H9 (cell line): ENCODE data around the gene LRP1B. TPM values are rescaled to one million over a fixed set of nuclear protein-coding genes. Genes with fewer than 3 reads are reported as not detected.

Experiments used
- DNase-seq: peaks from one replicate; pipeline ENCODE4 v3.0.0-alpha.2; 2017
- H2AFZ ChIP-seq: one replicate; pipeline ENCODE4 v1.6.1; 2013; ENCODE audit warnings: mild to moderate bottlenecking, low read length, control low read depth, moderate library complexity
- H2AK5ac ChIP-seq: 2 replicates; pipeline ENCODE4 v1.6.1; 2013; ENCODE audit warnings: low read length, control low read depth, mixed read lengths; ENCODE audit not compliant: insufficient read length
- H2BK120ac ChIP-seq: one replicate; pipeline ENCODE4 v1.6.1; 2013; ENCODE audit warnings: low read depth, mild to moderate bottlenecking, low read length, control low read depth, inconsistent platforms; ENCODE audit not compliant: poor library complexity, severe bottlenecking
- H2BK12ac ChIP-seq: 2 replicates; pipeline ENCODE4 v1.6.1; 2013; ENCODE audit warnings: low read length, control low read depth, mixed read lengths, low read depth; ENCODE audit not compliant: insufficient read length
- H2BK15ac ChIP-seq: 2 replicates; pipeline ENCODE4 v1.6.1; 2013; ENCODE audit warnings: low read depth, low read length, control low read depth
- H2BK20ac ChIP-seq: one replicate; pipeline ENCODE4 v1.6.1; 2013; ENCODE audit warnings: low read depth, mild to moderate bottlenecking, low read length, control low read depth, inconsistent platforms; ENCODE audit not compliant: poor library complexity, severe bottlenecking
- H2BK5ac ChIP-seq: 2 replicates; pipeline ENCODE4 v1.6.1; 2013; ENCODE audit warnings: low read length, control low read depth, mixed read lengths; ENCODE audit not compliant: insufficient read length
- H3K14ac ChIP-seq: 2 replicates; pipeline ENCODE4 v1.6.1; 2013; ENCODE audit warnings: low read length, control low read depth; ENCODE audit not compliant: insufficient read depth
- H3K18ac ChIP-seq: 2 replicates; pipeline ENCODE4 v1.6.1; 2013; ENCODE audit warnings: low read depth, mild to moderate bottlenecking, mixed read lengths, low read length, control low read depth; ENCODE audit not compliant: insufficient read length
- H3K23ac ChIP-seq: 2 replicates; pipeline ENCODE4 v1.6.1; 2013; ENCODE audit warnings: low read length, control low read depth, mixed read lengths, low read depth; ENCODE audit not compliant: insufficient read length
- H3K23me2 ChIP-seq: 2 replicates; pipeline ENCODE4 v1.6.1; 2013; ENCODE audit warnings: low read depth, mild to moderate bottlenecking, mixed read lengths, low read length, control low read depth; ENCODE audit not compliant: insufficient read length, poor library complexity, severe bottlenecking
- H3K27ac ChIP-seq: 2 replicates; pipeline ENCODE4 v1.5.1; 2013; ENCODE audit warnings: low read length, control low read depth, mixed read lengths, low read depth; ENCODE audit not compliant: insufficient read length
- H3K27me3 ChIP-seq: 2 replicates; pipeline ENCODE4 v1.6.1; 2013; ENCODE audit warnings: low read length, control low read depth, inconsistent platforms; ENCODE audit not compliant: insufficient read depth
- H3K4ac ChIP-seq: 2 replicates; pipeline ENCODE4 v1.6.1; 2013; ENCODE audit warnings: low read depth, mild to moderate bottlenecking, control low read depth, inconsistent platforms, low read length, moderate library complexity
- H3K4me1 ChIP-seq: 2 replicates; pipeline ENCODE4 v1.6.1; 2013; ENCODE audit warnings: low read length, control low read depth, inconsistent platforms; ENCODE audit not compliant: insufficient read depth
- H3K4me2 ChIP-seq: 2 replicates; pipeline ENCODE4 v1.6.1; 2013; ENCODE audit warnings: low read length, control low read depth, mixed read lengths; ENCODE audit not compliant: insufficient read length, insufficient read depth
- H3K56ac ChIP-seq: 2 replicates; pipeline ENCODE4 v1.6.1; 2013; ENCODE audit warnings: low read depth, mild to moderate bottlenecking, mixed read lengths, low read length, control low read depth; ENCODE audit not compliant: insufficient read length
- H3K79me1 ChIP-seq: 2 replicates; pipeline ENCODE4 v1.6.1; 2013; ENCODE audit warnings: low read depth, mild to moderate bottlenecking, moderate library complexity, low read length, control low read depth, inconsistent platforms; ENCODE audit not compliant: insufficient read depth, poor library complexity, severe bottlenecking
- H3K79me2 ChIP-seq: 2 replicates; pipeline ENCODE4 v1.6.1; 2013; ENCODE audit warnings: low read length, control low read depth, inconsistent platforms; ENCODE audit not compliant: insufficient read depth
- H3K9ac ChIP-seq: 2 replicates; pipeline ENCODE4 v1.6.1; 2013; ENCODE audit warnings: low read length, control low read depth, mixed read lengths; ENCODE audit not compliant: insufficient read length; ENCODE audit errors: extremely low read depth
- H3K9me3 ChIP-seq: one replicate; pipeline ENCODE4 v1.6.1; 2013; ENCODE audit warnings: low read depth, low read length, inconsistent platforms; ENCODE audit not compliant: control insufficient read depth
- H3T11ph ChIP-seq: one replicate; pipeline ENCODE4 v1.6.1; 2013; ENCODE audit warnings: mild to moderate bottlenecking, low read length, control low read depth, inconsistent platforms
- H4K20me1 ChIP-seq: one replicate; pipeline ENCODE4 v1.6.1; 2013; ENCODE audit not compliant: control insufficient read depth, insufficient read length, insufficient read depth
- H4K5ac ChIP-seq: 2 replicates; pipeline ENCODE4 v1.6.1; 2013; ENCODE audit warnings: low read depth, mild to moderate bottlenecking, mixed read lengths, low read length, control low read depth; ENCODE audit not compliant: insufficient read length
- H4K8ac ChIP-seq: replicated peaks from 2 replicates; pipeline ENCODE4 v1.6.1; 2013; ENCODE audit warnings: low read length, control low read depth, mixed read lengths, low read depth; ENCODE audit not compliant: insufficient read length
- H4K91ac ChIP-seq: 2 replicates; pipeline ENCODE4 v1.6.1; 2013; ENCODE audit warnings: low read depth, mild to moderate bottlenecking, moderate library complexity, mixed read lengths, low read length, control low read depth; ENCODE audit not compliant: insufficient read length
- H3K27ac Mint-ChIP-seq, 3 experiments: 2 replicates in 2 of 3; 3 replicates in 1 of 3; pipeline ENCODE4 v1.8.0; 2020 to 2021; ENCODE audit warnings: mixed read lengths in 3 of 3, mild to moderate bottlenecking in 1 of 3, moderate library complexity in 1 of 3
- H3K27me3 Mint-ChIP-seq: 2 replicates; pipeline ENCODE4 v1.8.0; 2021; ENCODE audit warnings: low read depth, mild to moderate bottlenecking, moderate library complexity, mixed read lengths
- H3K36me3 Mint-ChIP-seq, 3 experiments: 2 replicates in 2 of 3; 3 replicates in 1 of 3; pipeline ENCODE4 v1.8.0; 2020 to 2021; ENCODE audit warnings: low read depth in 3 of 3, mixed read lengths in 3 of 3; ENCODE audit not compliant: insufficient read depth in 1 of 3
- H3K4me1 Mint-ChIP-seq, 2 experiments: 2 replicates each; pipeline ENCODE4 v1.8.0; 2020; ENCODE audit warnings: mixed read lengths in 2 of 2
- H3K4me3 Mint-ChIP-seq, 2 experiments: 2 replicates in 1 of 2; 3 replicates in 1 of 2; pipeline ENCODE4 v1.8.0; 2020 to 2021; ENCODE audit warnings: mild to moderate bottlenecking in 2 of 2, mixed read lengths in 2 of 2, moderate library complexity in 1 of 2
- H3K9me3 Mint-ChIP-seq, 2 experiments: 2 replicates in 1 of 2; 3 replicates in 1 of 2; pipeline ENCODE4 v1.8.0; 2020; ENCODE audit warnings: mild to moderate bottlenecking in 2 of 2, mixed read lengths in 2 of 2, moderate library complexity in 1 of 2
- WGBS: extraction: QIAGEN DNeasy Blood & Tissue Kit; methylation state at CpG from one replicate; pipeline ENCODE4 v1.1.7; 2013; ENCODE audit warnings: missing lambda C conversion rate, low lambda C conversion rate, mixed read lengths; ENCODE audit not compliant: insufficient read length; ENCODE audit errors: extremely low coverage; 5-methylcytosine and 5-hydroxymethylcytosine counted together
- total RNA-seq: library from RNA; stranded (reverse); gene quantifications from 2 replicates; pipeline ENCODE4 v1.2.1, GENCODE V29; 2021
- TF ChIP-seq, protein P1 (sequence below): fragments of 200-600 bp; sonication (generic); conservative IDR thresholded peaks from 3 replicates; pipeline ENCODE4 v1.8.0; 2021; ENCODE audit warnings: antibody characterized with exemption, mild to moderate bottlenecking

The LRP1B gene
- total RNA-seq, 1 experiment from 2014 or later = not detected

DNA sequence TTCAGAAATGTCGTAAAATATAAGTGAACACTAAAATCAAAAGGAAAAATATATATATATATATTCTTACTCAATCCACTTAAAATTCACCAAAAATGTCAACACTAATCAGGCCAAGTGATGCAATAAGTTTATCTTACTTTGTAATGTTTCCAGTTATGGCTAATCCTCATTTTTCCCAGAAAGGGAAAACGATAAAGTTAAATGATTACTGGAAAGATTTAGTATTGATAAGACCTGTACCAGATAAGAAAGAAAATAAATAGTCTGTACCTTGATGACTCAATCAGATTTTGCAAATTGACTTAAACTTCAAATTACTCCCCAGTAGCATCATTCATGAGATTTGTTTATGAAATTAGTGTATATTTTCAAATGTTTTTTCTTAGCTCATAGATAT, 407.0 kb downstream of the LRP1B start:
- TF ChIP-seq, protein P1, sequence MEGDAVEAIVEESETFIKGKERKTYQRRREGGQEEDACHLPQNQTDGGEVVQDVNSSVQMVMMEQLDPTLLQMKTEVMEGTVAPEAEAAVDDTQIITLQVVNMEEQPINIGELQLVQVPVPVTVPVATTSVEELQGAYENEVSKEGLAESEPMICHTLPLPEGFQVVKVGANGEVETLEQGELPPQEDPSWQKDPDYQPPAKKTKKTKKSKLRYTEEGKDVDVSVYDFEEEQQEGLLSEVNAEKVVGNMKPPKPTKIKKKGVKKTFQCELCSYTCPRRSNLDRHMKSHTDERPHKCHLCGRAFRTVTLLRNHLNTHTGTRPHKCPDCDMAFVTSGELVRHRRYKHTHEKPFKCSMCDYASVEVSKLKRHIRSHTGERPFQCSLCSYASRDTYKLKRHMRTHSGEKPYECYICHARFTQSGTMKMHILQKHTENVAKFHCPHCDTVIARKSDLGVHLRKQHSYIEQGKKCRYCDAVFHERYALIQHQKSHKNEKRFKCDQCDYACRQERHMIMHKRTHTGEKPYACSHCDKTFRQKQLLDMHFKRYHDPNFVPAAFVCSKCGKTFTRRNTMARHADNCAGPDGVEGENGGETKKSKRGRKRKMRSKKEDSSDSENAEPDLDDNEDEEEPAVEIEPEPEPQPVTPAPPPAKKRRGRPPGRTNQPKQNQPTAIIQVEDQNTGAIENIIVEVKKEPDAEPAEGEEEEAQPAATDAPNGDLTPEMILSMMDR = no peak
- no peaks in the 10 kb centered on the region; a peak in 1 of 5 replicates for H3K9me3 Mint-ChIP-seq
- Histone ChIP-seq H4K5ac (no peak overlapping the region), H3K79me2 (no peaks in the 10 kb centered on the region), H2BK120ac (no peak overlapping the region), H3K4ac (no peak overlapping the region), H3K27me3 (no peaks in the 10 kb centered on the region), H4K8ac (no peak overlapping the region), H2BK20ac (no peak overlapping the region), H4K20me1 (no peaks in the 10 kb centered on the region), H2BK12ac (no peak overlapping the region), H3K23ac (no peak overlapping the region), H3K14ac (no peak overlapping the region), H3K23me2 (no peaks in the 10 kb centered on the region), H3K18ac (no peak overlapping the region), H2AFZ (no peak overlapping the region), H3K9ac (no peak overlapping the region), H2AK5ac (no peak overlapping the region), H4K91ac (no peak overlapping the region), H3K56ac (no peak overlapping the region), H3K4me1 (no peaks in the 10 kb centered on the region), H3K4me2 (no peak overlapping the region), H3K9me3 (no peaks in the 10 kb centered on the region), H3K27ac (no peak overlapping the region), H3T11ph (no peak overlapping the region), H2BK15ac (no peak overlapping the region), H3K79me1 (no peaks in the 10 kb centered on the region), H2BK5ac (no peak overlapping the region)
- H3K27ac Mint-ChIP-seq = no peak overlapping the region
- no peaks in the 10 kb centered on the region for H3K27me3 Mint-ChIP-seq
- WGBS = no CpG with 5 or more reads among the region's 2 CpGs
- no peak overlapping the region for H3K4me3 Mint-ChIP-seq
- no peak for DNase-seq
- no peaks in the 10 kb centered on the region; a peak in 1 of 7 replicates for H3K36me3 Mint-ChIP-seq
- peaks cover 11 to 12% of the 10 kb centered on the region in 2 experiments for H3K4me1 Mint-ChIP-seq
